K562 (cell line): ENCODE data around the gene PRKG1. TPM values are rescaled to one million over a fixed set of nuclear protein-coding genes. Genes with fewer than 3 reads are reported as not detected.

Experiments
- MAZ ChIP-seq, 2 experiments: fragments of 450-650 bp in 1 of 2; sonication (generic) in 1 of 2; formaldehyde crosslinking; IDR thresholded peaks in 1 of 2; conservative IDR thresholded peaks in 1 of 2; 2 replicates each; pipeline versions ENCODE4 v1.4.0 to v1.5.0; 2020; ENCODE audit warnings: mild to moderate bottlenecking in 1 of 2, missing genetic modification reagents in 1 of 2
- RBFOX2 ChIP-seq: fragments of 200-400 bp; formaldehyde crosslinking; IDR thresholded peaks from 2 replicates; pipeline ENCODE4 v1.6.1; 2017; ENCODE audit warnings: low read depth, mild to moderate bottlenecking, low read length, moderate library complexity
- STAT5B ChIP-seq: fragments of 250-450 bp; sonication (Bioruptor Pico); IDR thresholded peaks from 2 replicates; pipeline ENCODE4 v1.8.0; 2021; ENCODE audit warnings: mild to moderate bottlenecking, inconsistent platforms
- ZNF263 ChIP-seq: sonication (generic); formaldehyde crosslinking; IDR thresholded peaks from 2 replicates; pipeline ENCODE4 v1.8.0; 2022; ENCODE audit warnings: mild to moderate bottlenecking, missing genetic modification reagents, borderline replicate concordance
- ZNF408 ChIP-seq: fragments of 250-450 bp; sonication (Bioruptor Pico); IDR thresholded peaks from 2 replicates; pipeline ENCODE4 v1.4.0; 2020; ENCODE audit warnings: low read depth, mild to moderate bottlenecking, moderate library complexity
- polyA plus RNA-seq, 8 experiments: library from polyadenylated mRNA; depleted of rRNA in 4 of 8; stranded (reverse) in 5 of 8; unstranded in 3 of 8; fragments of >200 nt; fragmentation: Nextera tagmentation in 2 of 8; fragmentation: Illumina TruSeq in 1 of 8; extraction: Ambion mirVana in 2 of 8; extraction: Trizol in 1 of 8; gene quantifications; 2 replicates each; pipeline versions ENCODE4 v1.2.1 to v1.2.3, GENCODE V29; 2011 to 2014; ENCODE audit warnings: inconsistent platforms in 1 of 8, missing spikeins in 1 of 8
- total RNA-seq, 7 experiments: library from RNA; depleted of rRNA in 6 of 7; stranded (reverse); fragments of >200 nt in 6 of 7; fragmentation: Illumina TruSeq in 2 of 7; extraction: Trizol in 2 of 7; gene quantifications; 2 replicates each; pipeline versions ENCODE4 v1.2.1 to v1.2.3, GENCODE V29; 2011 to 2021; ENCODE audit warnings: low replicate concordance in 1 of 7
- TF ChIP-seq, protein P1 (sequence below): sonication (generic); formaldehyde crosslinking; IDR thresholded peaks from 2 replicates; pipeline ENCODE4 v1.8.0; 2022; ENCODE audit warnings: mild to moderate bottlenecking, low read depth, missing genetic modification reagents
- TF ChIP-seq, protein P2 (sequence below), 2 experiments: fragments of 450-650 bp in 1 of 2; sonication (generic) in 1 of 2; formaldehyde crosslinking in 1 of 2; IDR thresholded peaks; 2 replicates each; pipeline versions ENCODE4 v1.7.1 to v1.9.0; 2016 to 2022; ENCODE audit warnings: inconsistent platforms in 1 of 2, mild to moderate bottlenecking in 1 of 2, missing genetic modification reagents in 1 of 2

Gene PRKG1
- total and polyA plus RNA-seq, 9 of the 15 experiments (the other 6 are each of a cell fraction or from before 2014, with no cell fraction given), result 0.22 TPM; not detected in 8

DNA sequence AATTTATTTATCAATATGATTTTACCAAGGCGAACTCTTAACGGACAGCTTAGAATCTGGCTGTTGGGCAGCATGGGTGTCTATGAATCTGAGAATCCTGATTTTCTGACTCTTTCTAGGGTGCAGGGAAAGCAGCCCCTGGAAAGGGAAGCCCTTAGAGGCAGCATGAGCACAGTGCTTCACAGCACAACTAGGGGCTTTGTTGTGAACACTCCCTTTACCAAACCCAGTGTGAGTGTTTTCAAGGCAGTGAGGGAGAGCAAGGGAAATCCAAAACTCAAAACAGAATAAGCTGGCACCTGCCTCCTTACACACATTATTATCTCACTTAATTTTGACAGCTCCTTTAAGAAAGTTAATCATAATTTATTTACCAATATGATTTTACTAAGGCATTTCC, 741.4 kb downstream of the PRKG1 start (continued):
- TF ChIP-seq ZNF263 (no peak), MAZ (CRISPR knock-in tag; conservative IDR thresholded peaks at IDR 0.05 in 1 of 2, IDR thresholded peaks at IDR 0.05 in 1 of 2) (no peak), ZNF408 (CRISPR knock-in tag) (no peak), RBFOX2 (no peak), STAT5B (CRISPR knock-in tag) (no peak)
- TF ChIP-seq, protein P1, sequence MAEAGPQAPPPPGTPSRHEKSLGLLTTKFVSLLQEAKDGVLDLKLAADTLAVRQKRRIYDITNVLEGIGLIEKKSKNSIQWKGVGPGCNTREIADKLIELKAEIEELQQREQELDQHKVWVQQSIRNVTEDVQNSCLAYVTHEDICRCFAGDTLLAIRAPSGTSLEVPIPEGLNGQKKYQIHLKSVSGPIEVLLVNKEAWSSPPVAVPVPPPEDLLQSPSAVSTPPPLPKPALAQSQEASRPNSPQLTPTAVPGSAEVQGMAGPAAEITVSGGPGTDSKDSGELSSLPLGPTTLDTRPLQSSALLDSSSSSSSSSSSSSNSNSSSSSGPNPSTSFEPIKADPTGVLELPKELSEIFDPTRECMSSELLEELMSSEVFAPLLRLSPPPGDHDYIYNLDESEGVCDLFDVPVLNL (CRISPR knock-in tag), result no peak
- TF ChIP-seq, protein P2, sequence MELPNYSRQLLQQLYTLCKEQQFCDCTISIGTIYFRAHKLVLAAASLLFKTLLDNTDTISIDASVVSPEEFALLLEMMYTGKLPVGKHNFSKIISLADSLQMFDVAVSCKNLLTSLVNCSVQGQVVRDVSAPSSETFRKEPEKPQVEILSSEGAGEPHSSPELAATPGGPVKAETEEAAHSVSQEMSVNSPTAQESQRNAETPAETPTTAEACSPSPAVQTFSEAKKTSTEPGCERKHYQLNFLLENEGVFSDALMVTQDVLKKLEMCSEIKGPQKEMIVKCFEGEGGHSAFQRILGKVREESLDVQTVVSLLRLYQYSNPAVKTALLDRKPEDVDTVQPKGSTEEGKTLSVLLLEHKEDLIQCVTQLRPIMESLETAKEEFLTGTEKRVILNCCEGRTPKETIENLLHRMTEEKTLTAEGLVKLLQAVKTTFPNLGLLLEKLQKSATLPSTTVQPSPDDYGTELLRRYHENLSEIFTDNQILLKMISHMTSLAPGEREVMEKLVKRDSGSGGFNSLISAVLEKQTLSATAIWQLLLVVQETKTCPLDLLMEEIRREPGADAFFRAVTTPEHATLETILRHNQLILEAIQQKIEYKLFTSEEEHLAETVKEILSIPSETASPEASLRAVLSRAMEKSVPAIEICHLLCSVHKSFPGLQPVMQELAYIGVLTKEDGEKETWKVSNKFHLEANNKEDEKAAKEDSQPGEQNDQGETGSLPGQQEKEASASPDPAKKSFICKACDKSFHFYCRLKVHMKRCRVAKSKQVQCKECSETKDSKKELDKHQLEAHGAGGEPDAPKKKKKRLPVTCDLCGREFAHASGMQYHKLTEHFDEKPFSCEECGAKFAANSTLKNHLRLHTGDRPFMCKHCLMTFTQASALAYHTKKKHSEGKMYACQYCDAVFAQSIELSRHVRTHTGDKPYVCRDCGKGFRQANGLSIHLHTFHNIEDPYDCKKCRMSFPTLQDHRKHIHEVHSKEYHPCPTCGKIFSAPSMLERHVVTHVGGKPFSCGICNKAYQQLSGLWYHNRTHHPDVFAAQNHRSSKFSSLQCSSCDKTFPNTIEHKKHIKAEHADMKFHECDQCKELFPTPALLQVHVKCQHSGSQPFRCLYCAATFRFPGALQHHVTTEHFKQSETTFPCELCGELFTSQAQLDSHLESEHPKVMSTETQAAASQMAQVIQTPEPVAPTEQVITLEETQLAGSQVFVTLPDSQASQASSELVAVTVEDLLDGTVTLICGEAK (IDR thresholded peaks at IDR 0.05), result no peak
- TF ChIP-seq, protein P2 (CRISPR knock-in tag; IDR thresholded peaks at IDR 0.05), result no peak
- TF ChIP-seq, all 486 proteins: peak for 0
